Endodermal cell (in vitro differentiated cells): ENCODE measurements around the gene FARP1. TPM values are rescaled to one million over a fixed set of nuclear protein-coding genes. Genes with fewer than 3 reads are reported as not detected.

Source experiments
- DNase-seq: peaks from one replicate; pipeline ENCODE4 v3.0.0-alpha.2; 2017
- H3K27ac ChIP-seq: 2 replicates; pipeline ENCODE4 v1.5.1; 2013; ENCODE audit warnings: mild to moderate bottlenecking, low read depth, low read length, moderate library complexity
- H3K27me3 ChIP-seq: 2 replicates; pipeline ENCODE4 v1.6.1; 2013; ENCODE audit warnings: mild to moderate bottlenecking, low read length, moderate library complexity; ENCODE audit not compliant: insufficient read depth, control insufficient read depth, poor library complexity, severe bottlenecking
- H3K36me3 ChIP-seq: 2 replicates; pipeline ENCODE4 v1.7.0; 2013; ENCODE audit warnings: mild to moderate bottlenecking, low read length, moderate library complexity; ENCODE audit not compliant: control insufficient read depth, insufficient read depth
- H3K4me1 ChIP-seq: one replicate; pipeline ENCODE4 v1.7.0; 2013; ENCODE audit warnings: low read length; ENCODE audit not compliant: control insufficient read depth, insufficient read depth
- H3K4me3 ChIP-seq: 2 replicates; pipeline ENCODE4 v1.5.1; 2013; ENCODE audit warnings: mild to moderate bottlenecking, low read length, moderate library complexity
- H3K9ac ChIP-seq: 2 replicates; pipeline ENCODE4 v1.6.1; 2013; ENCODE audit warnings: mild to moderate bottlenecking, low read length, moderate library complexity; ENCODE audit not compliant: poor library complexity, severe bottlenecking; ENCODE audit errors: extremely low read depth
- H3K9me3 ChIP-seq: 2 replicates; pipeline ENCODE4 v1.6.1; 2013; ENCODE audit warnings: mild to moderate bottlenecking, low read length, moderate library complexity; ENCODE audit not compliant: control insufficient read depth
- H3K27ac Mint-ChIP-seq: 2 replicates; pipeline ENCODE4 v1.8.0; 2020; ENCODE audit warnings: mixed read lengths
- H3K27me3 Mint-ChIP-seq: 2 replicates; pipeline ENCODE4 v1.8.0; 2021; ENCODE audit warnings: mild to moderate bottlenecking, mixed read lengths; ENCODE audit not compliant: insufficient read depth
- H3K36me3 Mint-ChIP-seq: 2 replicates; pipeline ENCODE4 v1.8.0; 2020; ENCODE audit warnings: low read depth, mixed read lengths
- H3K4me1 Mint-ChIP-seq: 2 replicates; pipeline ENCODE4 v1.8.0; 2020; ENCODE audit warnings: mixed read lengths
- H3K4me3 Mint-ChIP-seq: 2 replicates; pipeline ENCODE4 v1.8.0; 2020; ENCODE audit warnings: mild to moderate bottlenecking, moderate library complexity, mixed read lengths
- H3K9me3 Mint-ChIP-seq: 2 replicates; pipeline ENCODE4 v1.8.0; 2020; ENCODE audit warnings: mild to moderate bottlenecking, mixed read lengths
- CTCF ChIP-seq: fragments of 200-600 bp; sonication (generic); conservative IDR thresholded peaks from 2 replicates; pipeline ENCODE4 v1.5.0; 2021; ENCODE audit warnings: antibody characterized with exemption, mild to moderate bottlenecking
- WGBS, 2 experiments: methylation state at CpG; one replicate each; pipeline versions ENCODE4 v1.1.5 to v1.1.7; 2013; ENCODE audit warnings: missing lambda C conversion rate in 2 of 2, mixed read lengths in 1 of 2; ENCODE audit not compliant: insufficient coverage in 1 of 2, insufficient read length in 1 of 2; 5-methylcytosine and 5-hydroxymethylcytosine counted together
- total RNA-seq, 2 donors: library from RNA; stranded (reverse); fragmentation: NEBNext Ultra II Directional in 1 of 2; extraction: Animal tissue kit (Norgen Biotek cat#: 25700) in 1 of 2; gene quantifications; 2 replicates in 1 of 2; 3 replicates in 1 of 2; pipeline ENCODE4 v1.2.1, GENCODE V29; 2021

FARP1 gene
- total RNA-seq, 2 donors from 2014 or later: 237 to 319 TPM

GRCh38 chr13:98174307-98174706, 31.4 kb downstream of the FARP1 start:
- TF ChIP-seq CTCF: no peak
- peaks cover 34% of the 10 kb centered on the region for H3K4me1 ChIP-seq
- H3K27ac ChIP-seq: no peak overlapping the region
- no peaks in the 10 kb centered on the region for H3K27me3 ChIP-seq
- Mint-ChIP-seq H3K4me3 (no peak overlapping the region), H3K27ac (no peak overlapping the region), H3K9me3 (no peaks in the 10 kb centered on the region), H3K27me3 (no peaks in the 10 kb centered on the region), H3K36me3 (peaks cover 41% of the 10 kb centered on the region), H3K4me1 (peaks cover 58% of the 10 kb centered on the region)
- H3K9ac ChIP-seq: no peak overlapping the region
- WGBS, 2 experiments: 84 to 85% methylated on average over 7 of the region's 7 CpGs
- peaks cover 53% of the 10 kb centered on the region for H3K36me3 ChIP-seq
- no peak for DNase-seq
- no peaks in the 10 kb centered on the region for H3K9me3 ChIP-seq
- H3K4me3 ChIP-seq: no peak overlapping the region

GRCh38 chr13:98175043-98175442, 32.1 kb downstream of the FARP1 start:
- Histone ChIP-seq H3K4me1 (peaks cover 34% of the 10 kb centered on the region), H3K4me3 (no peak overlapping the region), H3K9ac (no peak overlapping the region), H3K27ac (no peak overlapping the region), H3K9me3 (no peaks in the 10 kb centered on the region), H3K27me3 (no peaks in the 10 kb centered on the region), H3K36me3 (peaks cover 51% of the 10 kb centered on the region)
- no peak for DNase-seq
- H3K27me3 Mint-ChIP-seq: no peaks in the 10 kb centered on the region
- peak overlapping the region; percentile 62 for H3K27ac Mint-ChIP-seq
- H3K9me3 Mint-ChIP-seq: no peaks in the 10 kb centered on the region
- H3K4me3 Mint-ChIP-seq: no peak overlapping the region
- WGBS, 2 experiments: 84 to 94% methylated on average over 2 to 3 of the region's 3 CpGs
- H3K36me3 Mint-ChIP-seq: peaks cover 43% of the 10 kb centered on the region
- H3K4me1 Mint-ChIP-seq: peaks cover 59% of the 10 kb centered on the region
- no peak for TF ChIP-seq CTCF

GRCh38 chr13:98175823-98176222, 32.9 kb downstream of the FARP1 start:
- Histone ChIP-seq H3K9ac (no peak overlapping the region), H3K4me3 (no peak overlapping the region), H3K27ac (no peak overlapping the region), H3K9me3 (no peaks in the 10 kb centered on the region), H3K27me3 (no peaks in the 10 kb centered on the region), H3K4me1 (peaks cover 33% of the 10 kb centered on the region), H3K36me3 (peaks cover 55% of the 10 kb centered on the region)
- H3K27ac Mint-ChIP-seq: no peak overlapping the region
- DNase-seq: no peak
- H3K4me3 Mint-ChIP-seq: no peak overlapping the region
- H3K27me3 Mint-ChIP-seq: no peaks in the 10 kb centered on the region
- H3K36me3 Mint-ChIP-seq: peaks cover 42% of the 10 kb centered on the region
- peaks cover 60% of the 10 kb centered on the region for H3K4me1 Mint-ChIP-seq
- TF ChIP-seq CTCF: no peak
- WGBS, 2 experiments: 83 to 97% methylated on average over 3 of the region's 3 CpGs
- no peaks in the 10 kb centered on the region for H3K9me3 Mint-ChIP-seq
